Testis (tissue), 3 donors: ENCODE data around the gene SMCO2. TPM values are rescaled to one million over a fixed set of nuclear protein-coding genes. Genes with fewer than 3 reads are reported as not detected.
A peak's percentile ranks its signal among the peaks of the same experiment; 100 is the strongest.

Experiments used
- DNase-seq: peaks from one replicate; pipeline ENCODE4 v3.0.0-alpha.2; 2019
- H3K27ac ChIP-seq, 2 donors: fragments of 200-600 bp; sonication (generic); one replicate each; pipeline ENCODE4 v1.5.1; 2019
- H3K27me3 ChIP-seq: fragments of 200-600 bp; sonication (generic); one replicate; pipeline ENCODE4 v1.5.1; 2019
- H3K36me3 ChIP-seq: fragments of 200-600 bp; sonication (generic); one replicate; pipeline ENCODE4 v1.5.1; 2017; ENCODE audit warnings: low read depth; ENCODE audit errors: missing control alignments
- H3K4me1 ChIP-seq: fragments of 200-600 bp; sonication (generic); one replicate; pipeline ENCODE4 v1.5.1; 2019
- H3K4me3 ChIP-seq, 2 donors: fragments of 200-600 bp; sonication (generic); one replicate each; pipeline ENCODE4 v1.5.1; 2017 to 2019
- H3K9me3 ChIP-seq: fragments of 200-600 bp; sonication (generic); one replicate; pipeline ENCODE4 v1.5.1; 2017
- CTCF ChIP-seq, 3 experiments: fragments of 450-650 bp in 2 of 3; fragments of 200-600 bp in 1 of 3; sonication (generic) in 1 of 3; IDR thresholded peaks; one replicate each; pipeline ENCODE4 v1.5.1; 2016 to 2019; ENCODE audit warnings: antibody characterized with exemption in 3 of 3, mild to moderate bottlenecking in 2 of 3, moderate library complexity in 1 of 3
- POLR2A ChIP-seq: fragments of 450-650 bp; IDR thresholded peaks from one replicate; pipeline ENCODE4 v1.6.1; 2017; ENCODE audit warnings: antibody characterized with exemption, mild to moderate bottlenecking, moderate library complexity
- WGBS, 2 donors: methylation state at CpG; one replicate each; pipeline ENCODE4 v1.1.5; 2018; 5-methylcytosine and 5-hydroxymethylcytosine counted together
- intact Hi-C: fragments of 100-400 bp; cut with DNase I; formaldehyde crosslinking; loops from one replicate; pipeline ENCODE4 v1.15.1; 2023; ENCODE audit warnings: low total_unique reads
- polyA plus RNA-seq: library from polyadenylated mRNA; stranded (reverse); fragments of 350-450 nt; fragmentation: Illumina TruSeq; extraction: RNeasy Lipid Tissue Mini Kit (QIAGEN cat#74804); gene quantifications from one replicate; pipeline ENCODE4 v1.2.3, GENCODE V29; 2014; ENCODE audit warnings: low read depth, low replicate concordance; ENCODE audit not compliant: insufficient read depth
- total RNA-seq, 2 donors: library from RNA; depleted of rRNA; stranded (reverse); fragments of >200 nt; gene quantifications; one replicate each; pipeline ENCODE4 v1.2.3, GENCODE V29; 2016

The SMCO2 gene
- total and polyA plus RNA-seq, 3 donors from 2014 or later, result 1.5 to 4.6 TPM; not detected in 1

DNA sequence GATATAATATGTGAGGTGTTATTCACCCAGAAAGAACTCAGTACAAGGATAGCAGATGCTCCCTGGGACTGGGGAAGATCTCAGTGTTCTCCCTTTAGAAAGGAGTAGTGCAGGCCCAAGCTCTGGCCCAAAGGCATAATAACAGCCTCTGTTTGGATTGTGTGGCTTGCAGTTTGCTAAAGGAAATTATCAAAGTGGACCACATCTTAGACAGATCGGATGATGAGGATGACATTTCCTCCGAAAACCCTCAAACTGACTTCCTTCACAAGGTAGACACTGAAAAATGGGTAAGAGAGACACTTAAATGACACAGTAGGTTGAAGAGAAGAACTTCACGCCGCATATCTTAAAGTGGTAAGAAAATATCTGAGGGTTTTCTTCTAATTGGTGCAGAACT lies 26.1 kb downstream of the SMCO2 start:
- WGBS, 2 donors, result 66 to 79% methylated on average over 4 of the region's 4 CpGs

GRCh38 chr12:27474344-27474743 lies 27.8 kb downstream of the SMCO2 start:
- no peak for TF ChIP-seq POLR2A
- TF ChIP-seq CTCF (IDR thresholded peaks at IDR 0.05), result no peak
- intact Hi-C loops, result no loop called here
- no peaks in the 10 kb centered on the region for H3K27me3 ChIP-seq
- peaks cover 6% of the 10 kb centered on the region for H3K4me1 ChIP-seq
- H3K9me3 ChIP-seq, result no peaks in the 10 kb centered on the region
- DNase-seq, result no peak
- 56 to 61% methylated on average over 3 of the region's 3 CpGs for WGBS, 2 donors
- no peak overlapping the region for H3K4me3 ChIP-seq
- H3K27ac ChIP-seq, result peak overlapping the region in 1 of 2 donors; percentile 65
- no peaks in the 10 kb centered on the region for H3K36me3 ChIP-seq

More for the DNA sequence above, 26.1 kb downstream of the SMCO2 start:
- Histone ChIP-seq H3K4me3 (no peak overlapping the region), H3K4me1 (peaks cover 6% of the 10 kb centered on the region), H3K36me3 (no peaks in the 10 kb centered on the region), H3K27me3 (no peaks in the 10 kb centered on the region), H3K27ac (peak overlapping the region in 1 of 2 donors; percentile 65), H3K9me3 (no peaks in the 10 kb centered on the region)
- intact Hi-C loops, result no loop called here
- TF ChIP-seq POLR2A (no peak), CTCF (IDR thresholded peaks at IDR 0.05) (no peak)
- DNase-seq, result no peak

GRCh38 chr12:27477049-27477448 lies 30.5 kb downstream of the SMCO2 start:
- no peak for DNase-seq
- H3K4me1 ChIP-seq, result peaks cover 6% of the 10 kb centered on the region
- H3K36me3 ChIP-seq, result no peaks in the 10 kb centered on the region
- TF ChIP-seq POLR2A (no peak), CTCF (IDR thresholded peaks at IDR 0.05) (no peak)
- no peaks in the 10 kb centered on the region for H3K27me3 ChIP-seq
- H3K4me3 ChIP-seq, result no peak overlapping the region
- H3K9me3 ChIP-seq, result no peaks in the 10 kb centered on the region
- intact Hi-C loops, result no loop called here
- H3K27ac ChIP-seq, result no peak overlapping the region

GRCh38 chr12:27478949-27479348 lies 32.4 kb downstream of the SMCO2 start:
- intact Hi-C loops, result no loop called here
- Histone ChIP-seq H3K27ac (no peak overlapping the region), H3K4me1 (peaks cover 6% of the 10 kb centered on the region), H3K9me3 (no peaks in the 10 kb centered on the region), H3K27me3 (no peaks in the 10 kb centered on the region), H3K36me3 (no peaks in the 10 kb centered on the region), H3K4me3 (no peak overlapping the region)
- TF ChIP-seq CTCF (IDR thresholded peaks at IDR 0.05) (no peak), POLR2A (no peak)
- DNase-seq, result no peak

DNA sequence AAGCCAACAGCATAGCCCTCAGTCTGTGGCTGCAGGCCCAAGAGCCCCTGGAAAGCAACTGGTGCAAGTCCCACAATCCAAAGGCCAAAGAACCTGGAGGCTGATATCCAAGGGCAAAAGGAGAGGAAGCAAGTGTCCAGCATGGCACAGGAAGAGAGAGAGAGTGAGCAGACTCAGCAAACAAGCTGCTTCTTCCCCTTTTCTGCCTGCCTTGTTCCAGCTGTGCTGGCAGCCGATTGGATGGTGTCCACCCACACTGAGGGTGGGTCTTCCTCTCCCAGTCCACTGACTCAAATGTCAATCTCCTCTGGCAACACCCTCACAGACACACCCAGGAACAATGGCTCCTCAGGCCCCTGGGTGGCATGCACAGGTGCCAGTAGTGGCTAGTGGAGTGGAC lies 33.5 kb downstream of the SMCO2 start:
- H3K4me3 ChIP-seq, result no peak overlapping the region
- WGBS, 2 donors, result 93% methylated on average over 1 of the region's 1 CpG; no CpG with 5 or more reads in 1 of the 2 donors
- no peaks in the 10 kb centered on the region for H3K27me3 ChIP-seq
- DNase-seq, result no peak
- no peaks in the 10 kb centered on the region for H3K9me3 ChIP-seq
- H3K36me3 ChIP-seq, result no peaks in the 10 kb centered on the region
- no peak for TF ChIP-seq POLR2A
- H3K4me1 ChIP-seq, result no peaks in the 10 kb centered on the region
- intact Hi-C loops, result no loop called here
- no peak overlapping the region for H3K27ac ChIP-seq
